Ishikawa (cell line): ENCODE results near the gene DUSP10.

Experiments
- EP300 ChIP-seq: IDR thresholded peaks from 2 replicates; pipeline ENCODE4 v1.6.1; 2012; ENCODE audit warnings: borderline replicate concordance
- TAF1 ChIP-seq: IDR thresholded peaks from 2 replicates; pipeline ENCODE4 v1.6.1; 2012; ENCODE audit warnings: low read depth, mild to moderate bottlenecking
- TEAD4 ChIP-seq: IDR thresholded peaks from 2 replicates; pipeline ENCODE4 v1.6.1; 2012
- TF ChIP-seq, protein P1 (sequence below): IDR thresholded peaks from 2 replicates; pipeline ENCODE4 v1.6.1; 2012; ENCODE audit warnings: low read depth, mild to moderate bottlenecking
- TF ChIP-seq, protein P2 (sequence below): IDR thresholded peaks from 2 replicates; pipeline ENCODE4 v1.6.1; 2012

DNA sequence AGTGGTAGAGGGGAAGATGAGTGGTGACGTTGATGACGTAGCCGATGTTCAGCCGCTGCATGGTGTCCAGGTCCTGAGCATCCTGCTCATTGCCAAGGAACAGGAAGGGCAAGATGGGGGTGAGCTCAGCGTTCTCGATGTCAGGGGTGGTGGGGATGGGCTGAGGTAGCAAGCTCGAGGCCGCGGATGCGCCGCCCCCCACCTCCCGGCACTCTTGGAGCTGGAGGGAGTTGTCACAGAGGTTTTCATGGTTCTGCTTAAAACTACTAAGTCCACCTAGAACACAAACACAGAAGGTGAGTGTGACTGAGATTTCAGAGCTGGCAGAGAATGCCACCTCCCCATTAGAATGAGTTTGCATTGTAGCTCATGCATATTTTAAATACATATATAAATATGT lies 35.7 kb downstream of the DUSP10 start:
- TF ChIP-seq EP300: no peak
- TF ChIP-seq, protein P1, sequence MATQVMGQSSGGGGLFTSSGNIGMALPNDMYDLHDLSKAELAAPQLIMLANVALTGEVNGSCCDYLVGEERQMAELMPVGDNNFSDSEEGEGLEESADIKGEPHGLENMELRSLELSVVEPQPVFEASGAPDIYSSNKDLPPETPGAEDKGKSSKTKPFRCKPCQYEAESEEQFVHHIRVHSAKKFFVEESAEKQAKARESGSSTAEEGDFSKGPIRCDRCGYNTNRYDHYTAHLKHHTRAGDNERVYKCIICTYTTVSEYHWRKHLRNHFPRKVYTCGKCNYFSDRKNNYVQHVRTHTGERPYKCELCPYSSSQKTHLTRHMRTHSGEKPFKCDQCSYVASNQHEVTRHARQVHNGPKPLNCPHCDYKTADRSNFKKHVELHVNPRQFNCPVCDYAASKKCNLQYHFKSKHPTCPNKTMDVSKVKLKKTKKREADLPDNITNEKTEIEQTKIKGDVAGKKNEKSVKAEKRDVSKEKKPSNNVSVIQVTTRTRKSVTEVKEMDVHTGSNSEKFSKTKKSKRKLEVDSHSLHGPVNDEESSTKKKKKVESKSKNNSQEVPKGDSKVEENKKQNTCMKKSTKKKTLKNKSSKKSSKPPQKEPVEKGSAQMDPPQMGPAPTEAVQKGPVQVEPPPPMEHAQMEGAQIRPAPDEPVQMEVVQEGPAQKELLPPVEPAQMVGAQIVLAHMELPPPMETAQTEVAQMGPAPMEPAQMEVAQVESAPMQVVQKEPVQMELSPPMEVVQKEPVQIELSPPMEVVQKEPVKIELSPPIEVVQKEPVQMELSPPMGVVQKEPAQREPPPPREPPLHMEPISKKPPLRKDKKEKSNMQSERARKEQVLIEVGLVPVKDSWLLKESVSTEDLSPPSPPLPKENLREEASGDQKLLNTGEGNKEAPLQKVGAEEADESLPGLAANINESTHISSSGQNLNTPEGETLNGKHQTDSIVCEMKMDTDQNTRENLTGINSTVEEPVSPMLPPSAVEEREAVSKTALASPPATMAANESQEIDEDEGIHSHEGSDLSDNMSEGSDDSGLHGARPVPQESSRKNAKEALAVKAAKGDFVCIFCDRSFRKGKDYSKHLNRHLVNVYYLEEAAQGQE: no peak
- TF ChIP-seq, protein P2, sequence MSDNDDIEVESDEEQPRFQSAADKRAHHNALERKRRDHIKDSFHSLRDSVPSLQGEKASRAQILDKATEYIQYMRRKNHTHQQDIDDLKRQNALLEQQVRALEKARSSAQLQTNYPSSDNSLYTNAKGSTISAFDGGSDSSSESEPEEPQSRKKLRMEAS: no peak
- no peak for TF ChIP-seq TAF1
- no peak for TF ChIP-seq TEAD4
